ENCODE data around the gene PRKAG2.

Gene PRKAG2

GRCh38 chr7:151845412-151846205 lies 31.3 kb downstream of the PRKAG2 start:
- TF ChIP-seq CTCF (IDR thresholded peaks at IDR 0.05), result no peak

- TF ChIP-seq CTCF (IDR thresholded peaks at IDR 0.05), result no peak
Measured at GRCh38 chr7:151844825-151845200, 32.1 kb downstream of the PRKAG2 start.

- no peak for TF ChIP-seq CTCF (IDR thresholded peaks at IDR 0.05)
Measured at GRCh38 chr7:151844071-151844824, 32.7 kb downstream of the PRKAG2 start.

GRCh38 chr7:151843181-151843580 lies 33.7 kb downstream of the PRKAG2 start:
- no peak for TF ChIP-seq CTCF (IDR thresholded peaks at IDR 0.05)

- no peak for TF ChIP-seq CTCF (IDR thresholded peaks at IDR 0.05)
Measured at GRCh38 chr7:151840088-151840910, 36.6 kb downstream of the PRKAG2 start.

- no peak for TF ChIP-seq CTCF (IDR thresholded peaks at IDR 0.05)
Measured at GRCh38 chr7:151839451-151839921, 37.4 kb downstream of the PRKAG2 start.

GRCh38 chr7:151838861-151839381 lies 38.0 kb downstream of the PRKAG2 start:
- no peak for TF ChIP-seq CTCF (IDR thresholded peaks at IDR 0.05)

Data from LNCAP (cell line).